Activated CD4-positive, alpha-beta T cell treated with anti-CD3 and anti-CD28 coated beads, Interleukin-2, amount 50 U/mL, for 48 hours (primary cell): ENCODE results near the gene DNM3.

Experiments
- DNase-seq, 2 experiments: peaks; one replicate each; pipeline ENCODE4 v3.0.0-alpha.2; 2020

DNM3 gene

DNA sequence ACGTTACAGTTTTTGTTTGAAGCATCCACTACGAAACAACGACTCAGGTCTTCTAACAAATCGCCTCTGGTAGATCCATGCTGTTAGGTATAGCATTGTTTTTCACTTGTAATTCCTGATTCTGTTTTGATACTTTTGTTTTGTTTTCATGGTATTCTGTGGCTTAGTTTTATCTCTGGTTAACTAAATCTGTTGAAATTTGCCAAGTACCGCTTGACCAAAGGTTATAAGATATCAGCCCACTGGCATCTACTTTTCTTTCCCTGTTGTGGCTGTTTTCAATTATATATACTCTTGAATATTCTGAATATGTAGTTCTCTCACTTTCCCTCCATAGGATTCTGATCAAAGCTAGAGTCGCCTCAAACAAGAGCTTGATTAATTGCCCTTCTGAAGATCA, 304.4 kb downstream of the DNM3 start:
- DNase-seq, result no peak

DNA sequence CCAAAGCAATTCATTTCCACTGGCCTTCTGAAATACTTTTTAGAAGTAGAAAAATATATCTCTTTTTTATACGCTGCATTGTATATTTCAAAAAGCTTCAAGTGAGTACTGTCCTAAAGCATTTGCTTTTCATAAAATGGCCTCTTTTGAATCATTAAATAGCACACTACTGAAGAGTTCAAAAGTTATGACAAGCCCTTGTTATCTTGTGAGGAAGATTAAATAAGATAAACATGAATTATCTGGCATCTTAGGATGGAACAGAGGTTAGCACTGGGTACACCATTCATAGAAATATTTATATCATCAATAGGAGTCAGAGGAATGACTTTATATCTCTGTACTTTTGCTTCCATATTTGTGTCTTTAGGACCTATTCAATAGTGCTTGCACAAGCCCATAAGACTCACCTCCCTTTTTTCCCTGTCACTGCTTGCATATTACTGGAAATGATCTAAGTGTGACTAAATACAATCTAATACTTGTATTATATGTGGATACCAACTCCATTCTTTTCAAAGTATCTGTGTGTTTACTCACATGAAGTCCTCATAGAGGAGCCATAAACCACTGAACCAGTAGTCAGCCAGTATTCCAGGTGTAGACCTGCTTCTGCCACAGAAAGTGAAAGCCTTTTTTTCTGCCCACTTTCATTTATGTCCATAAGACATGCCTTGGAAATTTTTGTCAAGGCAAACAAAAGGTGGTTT, 305.0 kb downstream of the DNM3 start:
- no peak for DNase-seq

DNA sequence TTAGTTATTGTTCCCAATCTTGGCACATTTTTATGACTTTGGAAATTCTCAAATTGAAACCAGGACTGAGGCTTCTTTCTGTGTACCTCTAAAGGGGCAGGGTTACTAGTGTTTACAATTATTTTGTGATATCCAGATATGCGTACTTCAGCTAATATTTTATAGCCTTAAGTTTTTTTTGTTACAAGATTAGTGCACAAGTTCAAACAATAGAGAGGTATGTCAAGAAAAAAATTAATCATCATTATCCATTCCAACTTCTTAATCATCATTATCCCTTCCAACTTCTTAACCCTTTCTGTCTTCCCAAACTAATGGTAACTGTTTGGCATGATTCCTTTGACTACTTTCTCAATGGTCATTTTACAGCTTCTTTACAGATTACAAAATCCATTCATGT, 306.2 kb downstream of the DNM3 start:
- DNase-seq, result no peak

DNA sequence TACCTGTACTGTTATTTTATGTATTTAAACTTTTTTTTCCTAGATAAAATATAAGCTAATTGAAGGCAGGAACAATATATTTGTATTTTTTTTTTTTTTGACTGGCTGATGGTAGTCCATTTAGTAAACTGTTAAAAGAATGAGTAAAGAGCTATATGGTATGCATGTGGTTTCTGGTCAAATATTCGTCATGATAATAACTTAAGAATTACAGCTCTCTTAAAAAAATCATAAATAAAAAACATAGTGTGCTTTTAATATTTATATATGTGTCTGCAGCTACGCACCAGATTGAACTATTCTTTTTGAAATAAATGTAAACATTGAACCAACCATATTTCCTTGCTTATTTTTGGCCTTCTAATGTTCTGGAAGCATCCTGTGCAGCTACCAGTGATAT, 306.9 kb downstream of the DNM3 start:
- no peak for DNase-seq

DNA sequence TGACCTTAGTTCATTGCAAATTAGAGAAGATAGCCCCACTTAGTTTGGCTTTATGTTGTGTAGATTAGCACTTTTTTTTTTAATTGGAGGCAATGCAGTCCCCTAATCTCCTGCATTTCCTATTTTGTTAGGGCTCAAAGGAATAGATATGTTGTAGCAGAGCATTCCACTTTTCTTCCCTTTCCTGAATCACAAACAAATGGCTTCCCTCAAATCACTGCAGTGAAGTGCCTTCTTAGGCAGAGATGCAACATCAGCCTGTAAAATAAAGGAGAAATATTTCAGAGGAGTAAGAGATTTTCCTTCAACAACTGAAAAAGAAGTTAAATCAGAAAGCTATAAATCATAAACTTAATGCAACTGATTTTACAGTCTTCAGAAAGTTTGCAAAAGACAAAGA, 307.4 kb downstream of the DNM3 start:
- no peak for DNase-seq

DNA sequence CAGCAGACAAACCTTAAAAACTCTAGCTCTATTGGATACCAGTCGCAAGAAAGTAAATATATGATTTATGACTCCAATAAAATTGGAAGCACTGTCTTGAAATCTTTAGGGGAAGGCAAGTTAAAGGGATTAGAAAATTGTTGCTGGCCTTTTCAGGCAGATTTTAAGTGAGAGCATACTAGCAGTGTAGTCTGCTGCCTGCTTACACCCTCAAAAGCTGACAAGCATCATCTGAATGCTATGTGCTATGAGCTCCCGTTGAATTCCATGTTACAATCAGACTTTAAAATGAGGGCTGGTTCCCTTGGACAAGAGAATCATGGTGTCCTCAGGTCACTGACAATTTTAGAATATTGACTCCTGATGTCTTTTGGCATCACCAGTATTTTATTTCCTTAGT, 308.0 kb downstream of the DNM3 start:
- DNase-seq, result no peak

DNA sequence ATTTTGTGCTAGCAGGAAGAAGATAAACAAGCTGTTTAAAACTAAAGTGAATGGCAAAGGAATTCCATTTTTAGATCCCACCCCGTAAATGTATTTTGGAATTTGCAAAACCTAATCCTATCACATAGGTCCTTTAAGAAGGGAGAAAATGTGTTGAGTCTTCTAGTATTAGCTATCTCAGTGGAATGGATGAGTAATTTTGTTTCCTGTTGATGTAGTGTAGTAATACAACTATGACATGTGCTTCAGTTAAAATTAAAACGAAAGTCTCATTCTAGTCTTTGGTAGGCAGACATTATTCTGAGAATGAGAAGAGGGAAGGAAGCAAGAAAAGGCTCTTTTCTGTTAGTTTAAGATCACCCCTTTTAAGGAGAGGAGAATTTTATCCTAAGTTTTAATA, 313.3 kb downstream of the DNM3 start:
- no peak for DNase-seq

DNA sequence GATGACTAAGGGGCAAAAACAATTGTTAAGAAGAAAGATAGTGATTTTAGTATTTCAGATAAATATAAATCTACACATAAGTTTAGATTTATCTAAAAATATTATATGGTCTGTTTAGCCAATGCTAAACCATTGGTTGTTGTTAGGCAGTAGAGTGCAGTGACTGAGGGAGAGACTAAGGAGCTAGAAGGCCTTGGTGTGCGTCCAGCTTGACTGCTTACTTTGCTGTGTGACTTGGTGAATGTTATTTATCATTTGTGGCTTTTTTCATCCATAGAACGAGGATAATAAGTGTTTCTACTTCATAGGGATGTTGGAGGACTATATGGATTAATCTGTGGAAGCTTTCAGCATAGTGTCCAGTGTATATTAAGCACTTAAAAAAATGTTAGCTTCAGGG, 314.5 kb downstream of the DNM3 start:
- DNase-seq, result no peak

DNA sequence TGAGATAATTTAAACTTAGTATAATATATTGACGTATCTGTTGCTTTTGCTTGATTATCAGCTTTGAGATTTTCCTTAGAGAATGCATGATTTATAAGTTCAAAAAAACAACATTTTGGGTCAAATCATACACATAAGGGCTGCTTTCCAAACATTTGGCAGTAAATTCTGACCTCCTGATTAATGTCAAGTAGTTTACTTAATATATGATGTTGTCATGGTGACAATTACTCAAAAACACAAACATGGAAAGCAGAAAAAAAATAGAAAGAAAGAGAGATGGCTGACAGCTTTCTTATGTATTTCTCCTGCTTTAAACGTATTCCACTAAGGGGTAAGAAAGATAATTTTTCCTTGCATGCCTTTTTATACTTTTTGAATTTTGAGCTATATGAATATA, 320.9 kb downstream of the DNM3 start:
- no peak for DNase-seq

DNA sequence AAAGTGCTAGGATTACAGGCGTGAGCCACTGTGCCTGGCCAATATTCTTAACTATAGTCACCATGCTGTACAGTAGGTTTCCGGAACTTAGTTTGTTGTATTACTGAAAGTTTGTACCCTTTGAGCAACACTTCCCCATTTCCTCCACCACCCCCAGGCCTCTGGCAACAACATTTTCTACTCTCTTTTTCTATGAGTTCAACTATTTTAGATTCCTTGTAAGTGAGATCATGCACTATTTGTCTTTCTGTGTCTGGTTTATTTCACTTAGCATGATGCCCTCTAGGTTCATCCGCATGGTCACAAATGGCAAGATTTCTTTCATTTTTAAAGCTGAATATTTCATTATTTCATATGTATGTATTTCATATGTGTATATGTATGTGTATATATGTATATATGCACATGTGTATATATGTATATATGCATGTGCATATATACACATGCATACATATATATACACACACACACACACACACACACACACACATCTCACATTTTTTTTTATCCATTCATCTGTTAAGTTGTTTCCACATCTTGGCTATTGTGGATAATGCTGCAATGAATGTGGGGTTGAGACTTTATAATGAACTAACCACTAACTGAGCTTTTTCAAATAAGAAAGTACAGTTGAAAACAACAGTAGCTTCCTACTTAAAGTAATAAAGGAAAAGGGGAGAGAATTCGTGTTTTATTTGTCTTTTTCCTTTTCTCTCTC, 322.4 kb downstream of the DNM3 start:
- no peak for DNase-seq

DNA sequence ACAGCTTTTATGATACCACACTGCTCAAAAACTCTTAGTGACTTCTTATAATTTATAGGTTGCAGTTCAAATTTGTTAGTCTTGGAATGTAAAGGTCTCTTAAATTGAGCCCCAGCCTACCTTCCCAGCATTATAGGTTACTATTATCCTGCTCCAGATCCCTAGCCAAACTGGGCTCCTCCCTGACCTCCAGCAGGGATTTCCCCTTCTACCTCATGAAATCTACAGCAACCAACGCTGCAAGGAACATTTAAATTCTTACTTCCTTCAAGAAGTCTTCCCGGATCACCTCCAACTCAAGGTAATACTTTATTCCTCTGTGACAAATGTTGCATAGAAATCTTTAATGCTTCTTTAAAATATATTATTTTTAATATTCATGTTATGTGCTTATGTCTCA, 324.1 kb downstream of the DNM3 start:
- DNase-seq, result no peak

DNA sequence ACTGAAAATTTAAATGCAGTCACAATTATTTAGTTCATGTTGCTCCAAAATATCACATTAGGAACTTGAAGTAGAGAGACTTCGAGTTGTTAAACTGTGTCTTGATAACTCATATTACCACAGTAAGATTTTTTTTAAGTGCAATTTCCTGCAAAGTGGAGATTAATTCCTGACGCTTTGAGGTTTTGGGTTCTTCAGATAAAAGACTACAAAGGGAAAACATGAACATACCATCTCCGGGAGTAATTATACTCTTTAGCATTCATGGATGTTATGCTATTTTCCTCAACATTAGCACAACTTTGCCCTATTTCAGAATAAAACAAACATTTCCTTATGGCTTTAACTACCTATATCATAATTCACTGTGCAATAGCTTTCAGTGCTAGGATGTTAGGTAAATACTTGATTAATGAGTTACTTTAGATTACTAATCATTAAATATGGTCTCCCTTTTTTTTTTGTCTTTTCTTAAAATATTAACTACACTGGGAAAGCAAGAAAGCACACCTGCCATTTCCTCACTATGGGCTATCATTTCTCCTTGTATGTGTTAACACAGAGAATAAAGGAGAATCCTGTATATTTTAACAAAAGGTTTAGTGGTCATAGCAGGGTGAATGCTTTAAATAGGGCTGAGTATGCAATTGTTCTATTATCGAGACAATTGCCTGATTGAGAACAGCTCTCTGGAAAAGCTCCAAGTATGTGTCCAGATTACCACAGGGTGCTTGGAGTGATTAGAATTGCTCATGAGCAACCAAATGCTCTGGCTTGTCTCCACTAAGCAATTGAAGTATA, 326.7 kb downstream of the DNM3 start:
- DNase-seq, result no peak

DNA sequence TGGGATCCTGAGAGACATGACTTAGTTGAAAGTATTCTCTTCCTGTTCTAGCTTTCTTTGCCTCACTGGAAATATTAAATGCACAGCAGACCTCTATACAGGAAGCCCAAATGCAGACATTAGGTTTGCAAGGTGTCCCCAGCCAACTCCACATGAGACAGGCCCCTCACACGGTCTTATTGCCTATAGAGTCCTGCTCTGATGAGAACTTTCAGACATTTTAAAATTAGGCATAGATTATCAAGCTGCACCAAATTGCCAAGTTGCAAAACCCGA, 327.2 kb downstream of the DNM3 start:
- no peak for DNase-seq

DNA sequence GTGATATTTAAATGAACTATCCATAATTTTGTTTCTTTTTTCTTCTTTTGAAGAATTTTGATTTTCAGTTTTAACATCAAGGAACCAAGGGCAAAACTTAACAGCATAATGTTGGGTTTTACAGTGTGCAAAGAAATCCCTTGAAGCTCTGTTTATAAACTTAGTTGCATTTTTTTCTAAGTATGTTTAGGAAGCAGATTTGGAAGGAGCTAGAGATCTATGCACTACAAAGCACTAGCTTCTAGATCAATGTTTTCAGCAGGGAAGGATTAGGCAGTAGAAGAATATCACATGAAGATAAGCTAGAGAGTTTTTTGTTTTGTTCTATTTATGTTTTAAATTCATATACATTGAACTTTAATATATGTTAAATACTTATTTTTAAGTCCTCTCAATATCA, 328.5 kb downstream of the DNM3 start:
- DNase-seq, result no peak

DNA sequence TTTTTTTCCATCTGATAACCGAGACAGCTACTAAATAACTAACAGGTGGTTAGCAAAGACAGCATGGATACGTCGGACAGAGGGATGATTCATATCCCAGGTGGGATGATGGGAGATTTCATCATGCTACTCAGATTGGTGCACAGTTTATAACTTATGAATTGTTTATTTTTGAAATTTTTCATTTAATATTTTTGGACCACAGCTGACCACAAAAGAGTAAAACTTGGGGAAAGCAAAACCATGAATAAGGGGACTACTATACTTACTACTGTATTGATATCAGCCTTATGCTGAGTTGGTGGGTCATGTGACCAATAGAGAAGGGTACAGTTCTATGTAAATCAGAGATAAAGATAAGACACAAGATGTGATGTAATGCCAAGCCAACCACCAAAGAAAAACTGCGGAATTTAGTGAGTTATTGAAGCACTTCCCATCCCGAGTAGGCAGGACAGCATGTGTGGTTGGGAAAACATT, 331.1 kb downstream of the DNM3 start:
- DNase-seq, result no peak

DNA sequence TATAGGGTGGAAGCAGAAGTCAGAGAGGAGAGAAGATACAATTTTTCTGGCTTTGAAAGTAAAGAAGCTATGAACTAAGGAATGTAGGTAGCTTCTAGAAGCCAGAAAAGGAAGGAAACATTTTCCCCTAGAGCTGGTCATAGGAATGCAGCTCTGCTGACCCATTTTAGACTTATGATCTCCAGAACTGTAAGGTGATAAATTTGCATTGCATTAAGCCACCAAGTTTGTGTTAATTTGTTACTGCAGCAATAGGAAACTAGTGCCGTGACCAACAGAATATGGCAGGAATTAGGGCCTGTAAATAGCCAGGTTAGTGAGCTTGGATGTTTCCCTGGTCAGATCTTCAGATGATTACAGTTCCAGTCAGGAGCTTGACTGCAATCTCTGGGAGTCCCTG, 334.9 kb downstream of the DNM3 start:
- no peak for DNase-seq

DNA sequence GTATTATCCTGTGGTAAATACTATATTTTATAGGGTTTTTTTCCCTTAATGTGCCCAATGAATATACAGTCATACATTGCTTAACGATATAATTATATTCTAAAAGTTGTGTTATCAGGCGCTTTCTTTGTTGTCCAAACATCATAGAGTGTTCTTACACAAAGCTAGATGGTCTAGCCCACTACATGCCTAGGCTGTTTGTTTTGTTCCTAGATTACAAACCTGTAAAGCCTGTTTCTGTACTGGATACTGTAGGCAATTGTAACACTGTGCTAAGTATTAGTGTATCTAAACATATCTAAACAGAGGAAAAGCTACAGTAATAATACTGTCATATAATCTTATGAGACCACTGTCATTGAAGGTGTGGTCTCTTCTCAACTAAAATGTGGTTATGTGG, 336.6 kb downstream of the DNM3 start:
- DNase-seq, result no peak

DNA sequence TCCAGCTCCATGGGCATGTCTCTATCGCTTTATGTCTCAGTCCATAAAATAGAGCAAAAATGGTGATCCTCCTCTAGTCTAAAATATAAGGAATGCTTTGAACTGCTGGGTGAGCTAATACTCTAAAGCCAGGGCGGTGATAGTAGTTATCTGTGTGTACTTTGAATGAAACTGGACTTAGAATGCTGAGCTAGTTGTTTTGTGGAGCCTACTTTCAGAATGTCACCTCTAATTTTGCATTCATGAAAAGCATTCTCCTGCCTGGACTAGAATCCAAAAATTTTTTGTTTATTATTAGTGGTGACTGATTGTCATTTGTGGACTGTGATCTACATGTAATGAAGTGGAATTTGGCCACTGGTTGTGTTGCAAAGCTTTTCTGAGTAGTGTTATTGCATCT, 337.6 kb downstream of the DNM3 start:
- no peak for DNase-seq

DNA sequence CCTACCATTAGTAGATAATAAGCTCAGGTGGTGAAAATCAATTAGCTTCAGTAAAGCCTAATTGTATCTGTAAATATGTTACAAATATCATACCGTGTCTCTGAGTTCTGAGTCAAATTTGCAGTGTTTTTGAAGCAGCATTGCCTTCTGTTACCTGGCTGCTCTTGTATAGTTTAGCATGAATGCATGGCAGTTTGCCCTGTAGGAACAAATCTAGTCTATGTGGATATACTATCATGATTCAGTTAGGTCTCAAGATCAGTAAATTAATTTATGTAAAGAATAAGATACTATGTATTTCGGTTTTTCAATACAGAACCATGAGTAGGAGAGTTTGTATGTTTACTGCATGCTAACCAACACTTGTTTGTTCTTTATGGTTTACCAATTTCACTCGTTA, 338.6 kb downstream of the DNM3 start:
- DNase-seq, result no peak

DNA sequence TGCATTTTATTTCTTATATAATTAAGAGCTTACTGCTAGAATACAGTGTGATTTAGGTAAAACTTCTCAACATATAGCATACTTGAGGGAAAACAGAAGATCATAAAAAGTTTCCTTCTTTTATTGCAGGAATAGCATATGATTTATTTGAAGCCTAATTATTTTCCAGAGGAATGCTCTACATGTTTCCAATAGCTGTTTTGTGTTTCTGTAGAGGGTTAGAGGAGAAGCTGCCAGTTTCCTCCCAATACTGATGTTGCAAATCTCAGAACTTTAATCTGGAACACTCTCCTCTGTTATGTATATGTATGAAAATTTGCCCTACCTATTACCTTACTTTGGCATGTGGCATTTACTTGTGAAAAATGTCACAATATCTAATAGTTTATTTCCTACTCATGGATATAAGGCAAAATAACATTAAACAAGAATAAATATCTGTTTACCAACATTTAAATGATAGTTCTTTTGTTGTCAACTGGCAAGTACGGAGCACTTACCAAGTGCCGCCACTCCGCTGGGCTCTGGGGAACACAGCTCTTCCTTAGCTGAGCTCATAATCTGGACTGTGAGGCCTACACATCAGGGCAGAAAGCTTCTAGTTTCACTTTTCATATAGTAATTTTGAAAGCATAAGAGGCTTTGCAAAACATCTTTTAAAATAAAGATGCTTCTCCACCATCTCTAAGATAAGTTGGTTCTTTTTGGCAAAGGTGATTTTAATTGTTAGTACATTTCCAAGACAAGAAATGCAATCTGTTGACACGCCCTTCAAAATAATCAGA, 339.4 kb downstream of the DNM3 start:
- DNase-seq, result peak; percentile 36 to 59

DNA sequence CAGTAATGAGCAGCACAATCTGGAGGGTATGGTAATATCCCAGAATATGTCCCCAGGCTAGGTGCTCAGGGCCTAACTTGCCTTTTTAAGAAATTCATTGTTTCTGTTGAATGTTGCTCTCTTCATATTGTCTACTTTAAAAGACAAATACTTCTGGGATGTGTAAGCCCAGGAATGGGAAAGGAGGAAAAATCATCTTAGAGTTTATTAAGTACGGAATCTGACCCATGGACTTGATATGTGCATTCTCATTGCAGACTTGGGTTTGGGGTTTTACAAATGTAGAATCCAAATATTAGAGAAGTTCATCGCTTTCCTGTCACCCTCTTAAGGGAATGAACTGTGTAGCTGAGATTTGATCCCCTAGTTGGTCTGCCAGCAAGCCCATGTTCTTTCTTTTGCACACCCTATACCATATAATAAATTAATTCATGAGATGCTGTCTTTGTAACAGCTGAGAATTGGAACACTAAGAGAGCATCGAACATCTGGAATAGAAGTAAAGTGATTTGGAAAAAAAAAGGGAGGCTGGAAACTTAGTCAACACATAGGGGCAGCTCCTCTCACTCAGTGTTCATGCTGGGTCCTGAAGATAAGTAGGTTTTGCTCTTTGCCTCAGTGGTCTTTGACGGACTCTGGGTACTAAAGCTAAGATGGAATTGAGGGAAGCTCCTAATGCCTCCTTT, 343.4 kb downstream of the DNM3 start:
- DNase-seq, result no peak

DNA sequence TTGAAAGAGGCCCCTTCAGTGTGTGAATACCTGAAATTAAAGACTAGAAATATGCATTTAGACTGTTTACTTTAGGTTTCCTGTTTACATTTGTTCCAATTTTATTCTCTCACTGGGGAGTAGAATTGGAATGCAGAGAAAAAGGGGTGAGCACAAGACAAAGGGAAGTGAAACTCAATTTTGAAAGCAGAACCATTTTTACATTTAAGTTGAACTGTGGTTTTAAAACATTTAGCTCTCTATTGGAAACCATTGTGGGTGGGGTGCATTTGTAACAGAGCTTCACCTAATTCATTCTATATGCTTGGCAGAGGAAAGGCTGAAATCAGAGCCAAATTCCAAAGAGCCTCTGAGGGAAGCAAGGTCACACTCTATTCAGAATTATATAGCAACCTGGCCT, 343.9 kb downstream of the DNM3 start:
- DNase-seq, result no peak

DNA sequence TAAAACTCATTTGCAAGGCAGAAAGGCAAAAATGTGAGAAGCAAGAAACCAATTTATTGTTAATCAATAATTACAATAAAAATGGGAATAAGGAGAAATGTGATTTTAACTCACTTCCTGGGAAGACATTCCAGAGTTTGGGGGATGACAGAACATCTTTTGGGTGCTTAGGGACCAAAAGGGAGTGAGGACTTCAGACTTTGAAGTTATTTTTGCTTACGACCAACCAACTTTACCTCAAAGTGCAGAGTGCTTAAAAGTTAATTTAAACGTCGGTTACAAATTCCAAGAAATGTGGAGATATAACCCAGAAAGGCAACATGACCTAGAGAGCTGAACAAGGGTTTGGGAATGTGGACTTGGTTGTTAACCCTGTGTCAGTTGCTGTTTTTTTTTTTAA, 344.7 kb downstream of the DNM3 start:
- DNase-seq, result no peak
